Inflammatory macrophage treated with lipopolysaccharide for 1 hour (primary cell): ENCODE measurements around the gene KLHL7.
"Not testable (repeated sequence)": the region's sequence is repeated elsewhere in the genome, so short reads cannot be mapped to it uniquely, and the experiment has no call there.

ENCODE experiments used
- DNase-seq, 2 donors: peaks; one replicate each; pipeline ENCODE4 v3.0.0-alpha.2; 2020 to 2022

KLHL7 gene

DNA sequence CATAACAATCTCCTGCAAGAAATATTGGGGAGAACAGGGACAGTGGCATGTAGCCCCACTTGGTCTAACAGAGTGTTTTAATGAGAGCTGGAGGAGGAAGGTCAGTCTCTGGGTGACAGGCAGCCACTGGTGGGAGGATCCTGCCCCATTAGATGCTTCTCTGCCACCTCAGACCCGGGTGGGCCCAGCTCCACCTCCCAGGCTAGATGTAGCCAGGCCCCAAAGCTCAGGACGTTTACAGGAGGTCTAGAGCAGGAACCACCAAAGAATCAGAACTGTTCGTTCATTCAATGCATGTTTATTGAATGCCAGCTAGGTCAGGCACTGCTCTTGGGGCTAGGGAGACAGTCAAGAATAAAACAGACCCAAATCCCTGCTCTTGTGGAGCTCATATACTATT lies 112.6 kb downstream of the KLHL7 start:
- no peak for DNase-seq

DNA sequence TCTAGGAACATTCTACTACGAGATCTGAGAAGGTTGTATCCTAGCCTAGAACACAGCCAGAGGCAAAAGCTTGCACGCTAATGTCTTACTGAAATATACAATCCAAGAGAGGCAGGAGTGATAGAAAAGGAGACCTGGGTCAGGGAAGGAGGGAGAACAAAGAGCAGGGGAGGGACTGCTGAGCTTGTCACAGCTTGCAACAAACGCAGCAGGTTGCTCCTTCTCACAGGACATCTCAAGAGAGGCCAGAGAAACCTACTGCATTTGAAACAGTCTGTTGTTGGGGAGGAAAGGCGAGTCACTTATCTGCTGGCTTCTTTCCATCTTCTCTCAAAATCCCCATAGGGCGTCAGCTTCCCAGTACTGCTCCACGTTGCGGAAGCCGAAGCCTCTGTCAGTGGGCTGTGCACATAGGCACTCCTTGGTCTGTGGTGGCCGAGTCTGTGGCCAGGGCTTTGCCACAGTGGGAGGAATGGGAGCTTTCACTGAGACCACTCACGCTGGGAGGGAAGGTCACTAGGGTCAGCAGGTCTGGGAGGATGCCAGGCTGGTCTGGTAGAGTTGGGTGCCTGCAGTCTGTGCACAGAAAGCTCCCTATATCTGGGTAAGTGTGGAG lies 115.2 kb downstream of the KLHL7 start:
- no peak for DNase-seq

GRCh38 chr7:23222439-23223030 lies 117.0 kb downstream of the KLHL7 start:
- DNase-seq = no peak

DNA sequence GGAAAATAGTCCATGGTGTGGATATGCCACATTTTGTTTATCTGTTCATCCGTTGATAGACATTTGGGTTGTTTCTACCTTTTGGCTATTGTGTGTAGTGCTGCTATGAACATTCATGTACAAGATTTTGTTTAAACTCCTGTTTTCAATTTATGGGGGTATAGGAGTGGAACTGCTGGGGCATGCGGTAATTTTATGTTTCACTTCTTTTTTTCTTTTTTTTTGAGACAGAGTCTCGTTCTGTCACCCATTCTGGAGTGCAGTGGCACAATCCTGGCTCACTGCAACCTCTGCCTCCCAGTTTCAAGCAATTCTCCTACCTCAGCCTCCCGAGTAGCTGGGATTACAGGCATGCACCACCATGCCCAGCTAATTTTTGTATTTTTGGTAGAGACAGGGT lies 118.8 kb downstream of the KLHL7 start:
- DNase-seq = not testable (repeated sequence)

DNA sequence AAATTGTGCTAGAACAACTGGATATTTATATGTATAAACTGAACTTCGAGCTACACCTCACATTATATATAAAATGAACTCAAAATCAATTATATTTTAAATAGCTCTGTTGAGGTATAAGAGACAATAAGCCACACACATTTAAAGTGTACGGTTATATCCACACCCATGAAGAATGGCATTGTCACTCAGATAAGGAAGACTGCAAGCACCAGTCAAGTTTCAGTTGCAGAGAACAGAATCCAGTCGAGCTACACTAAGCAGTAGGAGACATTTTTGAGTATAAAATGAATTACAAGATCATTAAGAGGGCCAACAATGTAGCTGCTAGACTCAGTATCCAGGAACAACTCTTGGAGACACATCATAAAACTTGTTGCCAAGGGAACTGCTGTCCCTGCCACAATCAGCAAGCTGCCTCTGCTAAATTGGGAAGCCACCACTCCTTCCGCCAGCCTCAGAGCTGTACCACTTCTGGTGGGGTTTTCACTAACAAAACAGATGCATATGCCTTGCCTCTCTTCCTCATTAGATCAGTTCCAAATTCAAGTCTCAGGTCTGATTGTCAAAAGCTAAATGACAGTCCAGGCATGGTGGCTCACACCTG lies 121.4 kb downstream of the KLHL7 start:
- no peak for DNase-seq
